GM18909 (cell line): ENCODE results near the gene ZNF750.

Experiments used
- ATAC-seq: cut with Tn5 transposase; IDR thresholded peaks from one replicate; pipeline ENCODE4 v1.9.1; 2021; ENCODE audit warnings: mild to moderate bottlenecking; ENCODE audit not compliant: unreplicated experiment, poor library complexity

The ZNF750 gene

DNA sequence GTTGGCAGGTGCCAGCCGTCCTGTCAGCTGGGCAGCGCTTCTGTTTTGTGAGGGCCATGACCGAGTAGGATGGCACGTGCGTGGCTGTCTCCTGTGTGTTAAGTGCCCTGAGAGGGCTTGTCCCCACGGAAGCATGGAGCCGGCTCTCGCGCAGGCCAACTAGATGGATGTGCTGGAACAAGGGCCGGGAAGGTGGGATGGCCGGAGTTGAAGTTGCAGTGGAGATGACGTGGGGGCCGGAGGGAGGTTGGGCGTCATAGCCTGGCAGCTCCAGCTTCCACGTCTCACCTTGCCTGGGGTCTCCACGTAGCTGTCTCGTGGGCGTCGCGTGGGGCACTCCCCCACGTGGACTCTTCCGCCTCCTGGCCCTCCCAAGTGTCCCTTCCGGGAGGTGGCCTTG is 60.3 kb downstream of the ZNF750 start:
- ATAC-seq: no peak
